Vagina (tissue), 2 donors: ENCODE results near the gene TMEM91. TPM values are rescaled to one million over a fixed set of nuclear protein-coding genes. Genes with fewer than 3 reads are reported as not detected.

Source experiments
- DNase-seq, 2 donors: peaks; one replicate each; pipeline ENCODE4 v3.0.0-alpha.2; 2017; ENCODE audit errors: extremely low spot score in 2 of 2
- H3K27ac ChIP-seq: fragments of 200-600 bp; sonication (generic); one replicate; pipeline ENCODE4 v1.5.1; 2019
- H3K27me3 ChIP-seq: fragments of 200-600 bp; sonication (generic); one replicate; pipeline ENCODE4 v1.5.1; 2019
- H3K36me3 ChIP-seq, 2 donors: fragments of 200-600 bp; sonication (generic); one replicate each; pipeline ENCODE4 v1.5.1; 2017 to 2019
- H3K4me1 ChIP-seq: fragments of 200-600 bp; sonication (generic); one replicate; pipeline ENCODE4 v1.5.1; 2019
- H3K4me3 ChIP-seq, 2 donors: fragments of 200-600 bp; sonication (generic); 1 replicate in 1 of 2; 2 replicates in 1 of 2; pipeline ENCODE4 v1.5.1; 2016 to 2019
- H3K9me3 ChIP-seq: fragments of 200-600 bp; sonication (generic); one replicate; pipeline ENCODE4 v1.5.1; 2019
- POLR2A ChIP-seq, 2 donors: fragments of 450-650 bp; IDR thresholded peaks; one replicate each; pipeline ENCODE4 v1.6.1; 2017; ENCODE audit warnings: antibody characterized with exemption in 2 of 2, mild to moderate bottlenecking in 2 of 2, moderate library complexity in 2 of 2
- POLR2AphosphoS5 ChIP-seq, 2 donors: sonication (generic); formaldehyde crosslinking; IDR thresholded peaks; one replicate each; pipeline ENCODE4 v1.9.0; 2017; ENCODE audit warnings: antibody characterized with exemption in 2 of 2, mild to moderate bottlenecking in 2 of 2, low read depth in 1 of 2; ENCODE audit not compliant: insufficient read depth in 1 of 2
- intact Hi-C: fragments of 100-400 bp; cut with DNase I; formaldehyde crosslinking; loops from one replicate; pipeline ENCODE4 v1.15.1; 2023
- total RNA-seq: library from RNA; depleted of rRNA; stranded (reverse); fragments of >200 nt; gene quantifications from one replicate; pipeline ENCODE4 v1.2.3, GENCODE V29; 2016
- TF ChIP-seq, protein P1 (sequence below), 3 experiments: fragments of 450-650 bp in 2 of 3; fragments of 200-600 bp in 1 of 3; sonication (generic) in 1 of 3; IDR thresholded peaks; one replicate each; pipeline ENCODE4 v1.5.1; 2017 to 2019; ENCODE audit warnings: antibody characterized with exemption in 3 of 3, mild to moderate bottlenecking in 2 of 3, moderate library complexity in 2 of 3

Gene TMEM91
- total RNA-seq, 1 donor from 2014 or later: 34.4 TPM

DNA sequence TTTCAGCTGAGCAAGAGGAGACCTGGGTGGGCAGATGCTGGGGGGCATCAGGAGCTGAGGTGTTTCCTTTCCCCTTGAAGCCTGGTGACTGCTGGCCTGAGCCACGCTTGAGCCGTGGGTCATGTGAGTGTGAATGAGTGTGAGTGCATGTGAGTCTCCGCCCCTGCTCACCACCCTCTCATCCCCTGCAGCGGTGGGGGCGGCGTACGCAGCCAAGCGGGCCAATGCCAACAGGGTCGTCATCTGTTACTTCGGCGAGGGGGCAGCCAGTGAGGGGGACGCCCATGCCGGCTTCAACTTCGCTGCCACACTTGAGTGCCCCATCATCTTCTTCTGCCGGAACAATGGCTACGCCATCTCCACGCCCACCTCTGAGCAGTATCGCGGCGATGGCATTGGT, 45.6 kb downstream of the TMEM91 start:
- Histone ChIP-seq H3K4me1 (peaks cover 26% of the 10 kb centered on the region), H3K27ac (no peak overlapping the region), H3K9me3 (no peaks in the 10 kb centered on the region), H3K4me3 (no peak overlapping the region), H3K36me3 (peaks cover 6 to 60% of the 10 kb centered on the region in 2 donors), H3K27me3 (no peaks in the 10 kb centered on the region)
- intact Hi-C loops: no loop called here
- TF ChIP-seq, protein P1, sequence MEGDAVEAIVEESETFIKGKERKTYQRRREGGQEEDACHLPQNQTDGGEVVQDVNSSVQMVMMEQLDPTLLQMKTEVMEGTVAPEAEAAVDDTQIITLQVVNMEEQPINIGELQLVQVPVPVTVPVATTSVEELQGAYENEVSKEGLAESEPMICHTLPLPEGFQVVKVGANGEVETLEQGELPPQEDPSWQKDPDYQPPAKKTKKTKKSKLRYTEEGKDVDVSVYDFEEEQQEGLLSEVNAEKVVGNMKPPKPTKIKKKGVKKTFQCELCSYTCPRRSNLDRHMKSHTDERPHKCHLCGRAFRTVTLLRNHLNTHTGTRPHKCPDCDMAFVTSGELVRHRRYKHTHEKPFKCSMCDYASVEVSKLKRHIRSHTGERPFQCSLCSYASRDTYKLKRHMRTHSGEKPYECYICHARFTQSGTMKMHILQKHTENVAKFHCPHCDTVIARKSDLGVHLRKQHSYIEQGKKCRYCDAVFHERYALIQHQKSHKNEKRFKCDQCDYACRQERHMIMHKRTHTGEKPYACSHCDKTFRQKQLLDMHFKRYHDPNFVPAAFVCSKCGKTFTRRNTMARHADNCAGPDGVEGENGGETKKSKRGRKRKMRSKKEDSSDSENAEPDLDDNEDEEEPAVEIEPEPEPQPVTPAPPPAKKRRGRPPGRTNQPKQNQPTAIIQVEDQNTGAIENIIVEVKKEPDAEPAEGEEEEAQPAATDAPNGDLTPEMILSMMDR (IDR thresholded peaks at IDR 0.05): no peak
- TF ChIP-seq POLR2AphosphoS5 (IDR thresholded peaks at IDR 0.05; ENCODE audit: insufficient read depth in 1 of 2, low read depth in 1 of 2) (no peak), POLR2A (IDR thresholded peaks at IDR 0.05) (no peak)
- no peak for DNase-seq

DNA sequence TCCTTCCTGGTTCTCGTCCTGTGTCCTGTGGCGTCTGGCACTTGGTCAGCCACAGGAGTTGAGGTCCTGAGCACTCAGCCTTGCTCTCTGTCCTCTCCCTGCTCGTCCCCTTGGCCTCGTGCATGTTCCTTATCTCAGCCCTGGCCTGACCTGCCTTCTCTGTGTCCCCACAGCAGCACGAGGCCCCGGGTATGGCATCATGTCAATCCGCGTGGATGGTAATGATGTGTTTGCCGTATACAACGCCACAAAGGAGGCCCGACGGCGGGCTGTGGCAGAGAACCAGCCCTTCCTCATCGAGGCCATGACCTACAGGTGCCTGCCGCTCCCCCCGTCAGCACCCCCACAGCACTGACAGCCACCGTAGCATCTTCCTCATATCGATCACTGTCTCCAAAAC, 46.1 kb downstream of the TMEM91 start:
- H3K9me3 ChIP-seq: no peaks in the 10 kb centered on the region
- no peaks in the 10 kb centered on the region for H3K27me3 ChIP-seq
- DNase-seq: no peak
- H3K27ac ChIP-seq: no peak overlapping the region
- TF ChIP-seq, protein P1 (IDR thresholded peaks at IDR 0.05): no peak
- TF ChIP-seq POLR2AphosphoS5 (IDR thresholded peaks at IDR 0.05; ENCODE audit: insufficient read depth in 1 of 2, low read depth in 1 of 2) (no peak), POLR2A (IDR thresholded peaks at IDR 0.05) (no peak)
- peaks cover 6 to 55% of the 10 kb centered on the region in 2 donors for H3K36me3 ChIP-seq
- intact Hi-C loops: no loop called here
- H3K4me1 ChIP-seq: peaks cover 29% of the 10 kb centered on the region
- no peak overlapping the region for H3K4me3 ChIP-seq

DNA sequence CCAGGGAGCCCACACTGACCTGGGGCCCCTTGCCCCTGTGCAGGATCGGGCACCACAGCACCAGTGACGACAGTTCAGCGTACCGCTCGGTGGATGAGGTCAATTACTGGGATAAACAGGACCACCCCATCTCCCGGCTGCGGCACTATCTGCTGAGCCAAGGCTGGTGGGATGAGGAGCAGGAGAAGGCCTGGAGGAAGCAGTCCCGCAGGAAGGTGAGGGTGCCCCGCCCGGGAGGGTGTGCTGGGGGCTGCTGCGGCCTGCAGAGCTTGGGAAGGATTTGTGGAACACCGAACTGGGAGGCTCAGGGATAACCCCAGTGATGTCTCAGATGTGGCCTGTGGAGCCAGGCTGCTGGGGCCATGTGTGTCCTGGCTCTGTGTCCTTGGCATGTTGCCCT, 46.6 kb downstream of the TMEM91 start:
- Histone ChIP-seq H3K4me3 (no peak overlapping the region), H3K9me3 (no peaks in the 10 kb centered on the region), H3K27ac (no peak overlapping the region), H3K4me1 (peaks cover 34% of the 10 kb centered on the region), H3K36me3 (peaks cover 6 to 55% of the 10 kb centered on the region in 2 donors), H3K27me3 (no peaks in the 10 kb centered on the region)
- DNase-seq: no peak
- intact Hi-C loops: no loop called here
- no peak for TF ChIP-seq POLR2A (IDR thresholded peaks at IDR 0.05)
- no peak for TF ChIP-seq POLR2AphosphoS5 (IDR thresholded peaks at IDR 0.05; ENCODE audit: insufficient read depth in 1 of 2, low read depth in 1 of 2)

DNA sequence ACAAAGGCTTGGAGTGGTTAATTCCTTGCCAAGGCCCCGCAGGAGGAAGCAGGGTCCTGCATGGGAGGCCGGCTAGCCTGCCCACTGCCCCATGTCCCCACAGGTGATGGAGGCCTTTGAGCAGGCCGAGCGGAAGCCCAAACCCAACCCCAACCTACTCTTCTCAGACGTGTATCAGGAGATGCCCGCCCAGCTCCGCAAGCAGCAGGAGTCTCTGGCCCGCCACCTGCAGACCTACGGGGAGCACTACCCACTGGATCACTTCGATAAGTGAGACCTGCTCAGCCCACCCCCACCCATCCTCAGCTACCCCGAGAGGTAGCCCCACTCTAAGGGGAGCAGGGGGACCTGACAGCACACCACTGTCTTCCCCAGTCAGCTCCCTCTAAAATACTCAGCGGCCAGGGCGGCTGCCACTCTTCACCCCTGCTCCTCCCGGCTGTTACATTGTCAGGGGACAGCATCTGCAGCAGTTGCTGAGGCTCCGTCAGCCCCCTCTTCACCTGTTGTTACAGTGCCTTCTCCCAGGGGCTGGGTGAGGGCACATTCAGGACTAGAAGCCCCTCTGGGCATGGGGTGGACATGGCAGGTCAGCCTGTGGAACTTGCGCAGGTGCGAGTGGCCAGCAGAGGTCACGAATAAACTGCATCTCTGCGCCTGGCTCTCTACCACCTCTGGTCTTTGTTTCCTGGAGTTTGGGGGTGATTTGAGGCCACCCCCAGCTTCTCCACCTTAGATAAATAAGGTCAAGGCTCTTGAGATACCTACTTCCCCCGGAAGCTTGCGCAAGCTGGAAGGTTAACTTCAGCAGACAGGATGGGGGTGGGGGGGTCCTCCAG, 48.2 kb downstream of the TMEM91 start:
- H3K4me1 ChIP-seq: peaks cover 46% of the 10 kb centered on the region
- peaks cover 6 to 44% of the 10 kb centered on the region in 2 donors for H3K36me3 ChIP-seq

DNA sequence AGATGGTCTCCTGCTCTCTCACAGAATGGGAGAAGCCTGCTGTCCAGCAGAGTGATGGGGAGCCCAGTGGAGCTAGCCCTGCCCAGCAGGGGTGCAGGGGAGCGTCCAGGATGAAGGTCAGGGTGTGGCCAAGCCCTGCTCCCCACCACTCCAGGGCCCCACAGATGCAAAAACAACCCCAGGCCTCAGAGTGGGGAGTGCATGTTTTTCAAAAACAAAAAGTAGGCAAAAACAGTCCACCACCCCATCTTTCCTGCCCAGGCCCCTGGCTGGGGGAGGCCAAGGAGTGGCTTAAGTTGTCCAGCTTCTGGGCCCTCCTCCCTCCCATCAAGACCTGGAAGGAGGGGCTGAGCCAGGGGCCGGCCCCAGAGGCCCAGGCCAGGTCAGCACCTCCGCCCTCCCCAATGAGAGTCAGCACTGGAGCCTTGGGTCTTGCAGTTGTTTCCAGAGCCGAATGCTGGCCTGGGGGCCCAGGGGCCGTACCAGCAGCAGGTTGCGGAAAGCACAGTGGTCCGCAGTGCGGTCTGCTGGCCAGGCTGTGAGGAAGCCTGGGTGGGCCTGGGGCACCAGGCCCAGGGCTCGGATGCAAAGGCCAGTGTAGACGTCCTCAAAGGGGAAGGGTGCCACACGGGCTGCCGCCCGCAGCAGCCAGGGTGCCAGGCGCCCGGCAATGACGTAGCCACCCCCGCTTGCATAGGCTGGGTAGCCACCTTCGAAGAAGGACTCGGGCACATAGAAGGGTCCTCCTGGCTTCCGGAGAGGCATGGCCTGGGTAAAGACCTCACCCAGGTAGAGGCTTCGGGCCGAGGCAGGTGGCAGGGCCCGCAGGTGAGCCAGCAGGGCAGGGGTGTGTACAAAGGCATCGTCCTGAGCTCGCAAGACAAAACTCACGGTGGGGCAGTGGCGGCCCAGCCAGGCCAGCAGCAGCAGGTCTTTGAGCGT, 49.1 kb downstream of the TMEM91 start:
- intact Hi-C loops: no loop called here
- Histone ChIP-seq H3K4me3 (peak overlapping the region; percentile 54 to 61), H3K36me3 (peaks cover 6 to 37% of the 10 kb centered on the region in 2 donors), H3K9me3 (no peaks in the 10 kb centered on the region), H3K4me1 (peaks cover 46% of the 10 kb centered on the region), H3K27ac (peak overlapping the region; percentile 90), H3K27me3 (no peaks in the 10 kb centered on the region)
- no peak for DNase-seq
- TF ChIP-seq, protein P1 (IDR thresholded peaks at IDR 0.05): no peak
- no peak for TF ChIP-seq POLR2A (IDR thresholded peaks at IDR 0.05)

More for the DNA sequence above, 48.2 kb downstream of the TMEM91 start:
- intact Hi-C loops: no loop called here
- H3K9me3 ChIP-seq: no peaks in the 10 kb centered on the region
- H3K27ac ChIP-seq: peak overlapping the region; percentile 90
- H3K4me3 ChIP-seq: peak overlapping the region in 1 of 2 donors; percentile 61
- no peaks in the 10 kb centered on the region for H3K27me3 ChIP-seq
- DNase-seq: no peak
- TF ChIP-seq POLR2A (IDR thresholded peaks at IDR 0.05) (no peak), POLR2AphosphoS5 (IDR thresholded peaks at IDR 0.05; ENCODE audit: insufficient read depth in 1 of 2, low read depth in 1 of 2) (no peak)
- TF ChIP-seq, protein P1 (IDR thresholded peaks at IDR 0.05): no peak
